Upper lobe of left lung (tissue), 4 donors: ENCODE results near the gene ADAMTS14.

Source experiments
- EP300 ChIP-seq, 4 donors: sonication (generic); formaldehyde crosslinking; IDR thresholded peaks; one replicate each; pipeline ENCODE4 v1.5.1; 2017; ENCODE audit warnings: antibody characterized with exemption in 4 of 4, control low read depth in 2 of 4
- POLR2A ChIP-seq, 4 donors: fragments of 450-650 bp; IDR thresholded peaks; one replicate each; pipeline ENCODE4 v1.5.1; 2016 to 2017; ENCODE audit warnings: antibody characterized with exemption in 4 of 4, mild to moderate bottlenecking in 2 of 4
- POLR2AphosphoS5 ChIP-seq, 2 donors: sonication (generic); formaldehyde crosslinking; IDR thresholded peaks; one replicate each; pipeline ENCODE4 v1.5.1; 2017; ENCODE audit warnings: antibody characterized with exemption in 2 of 2
- TF ChIP-seq, protein P1 (sequence below), 6 experiments: fragments of 450-650 bp in 4 of 6; fragments of 200-600 bp in 2 of 6; sonication (generic) in 2 of 6; IDR thresholded peaks; one replicate each; pipeline ENCODE4 v1.5.1; 2016 to 2019; ENCODE audit warnings: antibody characterized with exemption in 6 of 6

DNA sequence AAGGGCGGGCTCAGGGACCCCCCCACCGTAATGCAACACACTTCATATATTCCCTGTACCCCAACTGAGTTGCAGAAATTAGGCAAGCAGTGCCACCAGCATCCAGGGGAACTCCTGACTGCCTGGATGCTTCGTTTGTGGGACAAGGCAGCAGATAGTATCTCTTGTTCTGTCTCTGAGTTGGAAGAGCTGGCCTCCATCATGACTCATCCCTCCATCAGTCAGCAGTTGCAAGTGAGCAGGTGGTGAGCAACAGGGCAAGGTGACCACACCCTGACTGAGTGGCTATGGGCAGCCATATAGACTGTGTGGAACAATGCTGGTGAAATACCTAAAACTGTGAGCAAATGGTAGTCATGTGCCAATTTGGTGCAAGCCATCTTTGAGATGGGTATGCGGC lies 22.8 kb upstream of the ADAMTS14 start:
- TF ChIP-seq POLR2A (IDR thresholded peaks at IDR 0.05) (no peak), POLR2AphosphoS5 (IDR thresholded peaks at IDR 0.05) (no peak), EP300 (IDR thresholded peaks at IDR 0.05) (no peak)
- TF ChIP-seq, protein P1, sequence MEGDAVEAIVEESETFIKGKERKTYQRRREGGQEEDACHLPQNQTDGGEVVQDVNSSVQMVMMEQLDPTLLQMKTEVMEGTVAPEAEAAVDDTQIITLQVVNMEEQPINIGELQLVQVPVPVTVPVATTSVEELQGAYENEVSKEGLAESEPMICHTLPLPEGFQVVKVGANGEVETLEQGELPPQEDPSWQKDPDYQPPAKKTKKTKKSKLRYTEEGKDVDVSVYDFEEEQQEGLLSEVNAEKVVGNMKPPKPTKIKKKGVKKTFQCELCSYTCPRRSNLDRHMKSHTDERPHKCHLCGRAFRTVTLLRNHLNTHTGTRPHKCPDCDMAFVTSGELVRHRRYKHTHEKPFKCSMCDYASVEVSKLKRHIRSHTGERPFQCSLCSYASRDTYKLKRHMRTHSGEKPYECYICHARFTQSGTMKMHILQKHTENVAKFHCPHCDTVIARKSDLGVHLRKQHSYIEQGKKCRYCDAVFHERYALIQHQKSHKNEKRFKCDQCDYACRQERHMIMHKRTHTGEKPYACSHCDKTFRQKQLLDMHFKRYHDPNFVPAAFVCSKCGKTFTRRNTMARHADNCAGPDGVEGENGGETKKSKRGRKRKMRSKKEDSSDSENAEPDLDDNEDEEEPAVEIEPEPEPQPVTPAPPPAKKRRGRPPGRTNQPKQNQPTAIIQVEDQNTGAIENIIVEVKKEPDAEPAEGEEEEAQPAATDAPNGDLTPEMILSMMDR (IDR thresholded peaks at IDR 0.05): no peak
